ENCODE data around the gene GGT5.

GGT5 gene

DNA sequence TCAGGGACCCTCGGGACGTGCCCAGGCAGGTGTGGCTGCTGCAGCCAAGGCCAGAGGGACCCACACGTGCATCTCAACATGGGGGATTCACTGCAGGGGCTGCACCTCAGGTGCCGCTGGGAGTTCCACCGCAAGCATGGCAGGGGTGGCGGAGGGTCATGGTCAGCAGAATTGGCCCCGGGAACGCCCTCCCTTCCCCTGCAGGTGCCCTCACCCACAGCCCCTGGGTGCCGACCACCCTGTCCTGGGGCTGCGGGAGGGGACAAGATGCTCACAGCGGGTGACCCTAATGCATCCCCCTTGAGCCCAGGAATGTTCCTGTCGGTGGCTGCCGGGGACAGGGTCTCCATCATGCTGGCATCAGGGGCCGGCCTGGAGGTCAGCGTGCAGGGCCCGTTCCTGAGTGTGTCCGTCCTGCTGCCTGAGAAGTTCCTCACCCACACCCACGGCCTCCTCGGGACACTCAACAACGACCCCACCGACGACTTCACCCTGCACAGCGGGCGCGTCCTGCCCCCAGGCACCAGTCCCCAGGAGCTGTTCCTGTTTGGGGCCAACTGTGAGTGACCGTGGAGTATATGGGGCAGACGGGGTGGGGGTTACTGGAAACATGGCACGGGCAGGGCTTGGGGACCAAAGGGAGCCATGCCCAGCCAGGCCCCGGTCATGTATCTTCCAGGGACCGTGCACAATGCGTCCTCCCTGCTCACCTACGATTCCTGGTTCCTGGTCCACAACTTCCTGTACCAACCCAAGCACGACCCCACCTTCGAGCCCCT, 57.8 kb downstream of the GGT5 start:
- POLR2A ChIA-PET = interaction anchor here (0.6 kb wide), 1 partner anchor 54 kb away, joined by 5 read pairs; no protein-coding TSS in a partner anchor
- no peaks in the 10 kb centered on the region for H3K36me3 ChIP-seq (ENCODE audit: control insufficient read depth in 4 of 4, insufficient read depth in 4 of 4, low read length in 3 of 4)
- no peaks in the 10 kb centered on the region for H3K27me3 ChIP-seq (replicated peaks in 2 of 5; ENCODE audit: control insufficient read depth in 4 of 5, insufficient read depth in 5 of 5, low read length in 4 of 5)
- no peak overlapping the region for H3K27ac ChIP-seq (ENCODE audit: insufficient read depth in 1 of 2, low read depth in 1 of 2, low read length in 2 of 2, poor library complexity in 1 of 2, severe bottlenecking in 2 of 2)
- CTCF ChIA-PET = interaction anchor here (1.8 kb wide), 1 partner anchor 8 kb away, joined by 7 read pairs; no protein-coding TSS in a partner anchor
- WGBS (ENCODE audit: insufficient coverage) = 95% methylated on average over 24 of the region's 34 CpGs
- no peaks in the 10 kb centered on the region for H3K9me3 ChIP-seq (ENCODE audit: control extremely low read depth in 1 of 5, control insufficient read depth in 4 of 5, insufficient read depth in 2 of 5, low read depth in 1 of 5, low read length in 4 of 5)
- DNase-seq = no peak
- peaks cover 0 to 8% (median 2%) of the 10 kb centered on the region in 4 experiments for H3K4me1 ChIP-seq (ENCODE audit: control extremely low read depth in 1 of 4, control insufficient read depth in 4 of 4, insufficient read depth in 4 of 4, low read length in 3 of 4)
- no peak overlapping the region for H3K4me3 ChIP-seq (ENCODE audit: control insufficient read depth in 1 of 7, extremely low read depth in 1 of 7, insufficient read depth in 4 of 7, low read depth in 2 of 7, low read length in 6 of 7)

- H3K4me3 ChIP-seq (ENCODE audit: control insufficient read depth in 1 of 7, extremely low read depth in 1 of 7, insufficient read depth in 4 of 7, low read depth in 2 of 7, low read length in 6 of 7) = no peak overlapping the region
- CTCF ChIA-PET = no interaction called here
- peaks cover 0 to 8% (median 2%) of the 10 kb centered on the region in 4 experiments for H3K4me1 ChIP-seq (ENCODE audit: control extremely low read depth in 1 of 4, control insufficient read depth in 4 of 4, insufficient read depth in 4 of 4, low read length in 3 of 4)
- no peak for DNase-seq
- H3K36me3 ChIP-seq (ENCODE audit: control insufficient read depth in 4 of 4, insufficient read depth in 4 of 4, low read length in 3 of 4) = no peaks in the 10 kb centered on the region
- H3K27me3 ChIP-seq (replicated peaks in 2 of 5; ENCODE audit: control insufficient read depth in 4 of 5, insufficient read depth in 5 of 5, low read length in 4 of 5) = no peaks in the 10 kb centered on the region
- POLR2A ChIA-PET = no interaction called here
- H3K27ac ChIP-seq (ENCODE audit: insufficient read depth in 1 of 2, low read depth in 1 of 2, low read length in 2 of 2, poor library complexity in 1 of 2, severe bottlenecking in 2 of 2) = no peak overlapping the region
- H3K9me3 ChIP-seq (ENCODE audit: control extremely low read depth in 1 of 5, control insufficient read depth in 4 of 5, insufficient read depth in 2 of 5, low read depth in 1 of 5, low read length in 4 of 5) = no peaks in the 10 kb centered on the region
- WGBS (ENCODE audit: insufficient coverage) = 92% methylated on average over 13 of the region's 15 CpGs
Measured at GRCh38 chr22:24186352-24186740, 58.5 kb downstream of the GGT5 start.

DNA sequence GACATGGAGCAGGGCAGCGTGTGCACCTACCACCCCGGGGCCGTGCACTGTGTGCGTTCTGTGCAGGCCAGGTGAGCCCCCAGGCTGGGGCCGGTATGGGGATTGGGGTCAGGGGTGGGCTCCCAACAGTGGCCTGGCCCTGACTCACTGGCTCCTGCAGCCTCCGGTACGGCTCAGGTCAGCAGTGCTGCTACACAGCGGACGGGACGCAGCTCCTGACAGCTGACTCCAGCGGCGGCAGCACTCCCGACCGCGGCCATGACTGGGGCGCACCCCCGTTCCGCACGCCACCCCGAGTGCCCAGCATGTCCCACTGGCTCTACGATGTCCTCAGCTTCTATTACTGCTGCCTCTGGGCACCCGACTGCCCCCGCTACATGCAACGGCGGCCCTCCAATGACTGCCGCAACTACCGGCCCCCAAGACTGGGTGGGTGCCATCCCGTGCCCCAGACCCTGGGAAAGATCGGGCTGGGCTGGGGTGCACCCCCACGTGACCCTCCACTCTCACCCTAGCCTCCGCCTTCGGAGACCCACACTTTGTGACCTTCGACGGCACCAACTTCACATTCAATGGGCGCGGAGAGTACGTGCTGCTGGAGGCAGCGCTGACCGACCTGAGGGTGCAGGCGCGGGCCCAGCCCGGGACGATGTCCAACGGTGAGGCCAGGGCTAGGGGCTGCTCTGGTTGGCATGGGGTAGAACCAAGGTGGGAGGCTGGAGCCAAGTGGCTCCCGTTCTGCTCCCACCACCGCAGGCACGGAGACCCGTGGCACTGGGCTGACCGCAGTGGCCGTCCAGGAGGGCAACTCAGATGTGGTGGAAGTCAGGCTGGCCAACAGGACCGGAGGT, 59.2 kb downstream of the GGT5 start:
- Histone ChIP-seq H3K4me1 (ENCODE audit: control extremely low read depth in 1 of 4, control insufficient read depth in 4 of 4, insufficient read depth in 4 of 4, low read length in 3 of 4) (peaks cover 0 to 8% (median 2%) of the 10 kb centered on the region in 4 experiments), H3K27ac (ENCODE audit: insufficient read depth in 1 of 2, low read depth in 1 of 2, low read length in 2 of 2, poor library complexity in 1 of 2, severe bottlenecking in 2 of 2) (no peak overlapping the region), H3K9me3 (ENCODE audit: control extremely low read depth in 1 of 5, control insufficient read depth in 4 of 5, insufficient read depth in 2 of 5, low read depth in 1 of 5, low read length in 4 of 5) (no peaks in the 10 kb centered on the region), H3K4me3 (ENCODE audit: control insufficient read depth in 1 of 7, extremely low read depth in 1 of 7, insufficient read depth in 4 of 7, low read depth in 2 of 7, low read length in 6 of 7) (no peak overlapping the region), H3K27me3 (replicated peaks in 2 of 5; ENCODE audit: control insufficient read depth in 4 of 5, insufficient read depth in 5 of 5, low read length in 4 of 5) (no peaks in the 10 kb centered on the region), H3K36me3 (ENCODE audit: control insufficient read depth in 4 of 4, insufficient read depth in 4 of 4, low read length in 3 of 4) (no peaks in the 10 kb centered on the region)
- CTCF ChIA-PET = interaction anchor here (1.0 to 43.2 kb wide), 2 partner anchors 41 to 46 kb away, joined by 3 to 1213 read pairs; no protein-coding TSS in a partner anchor
- no peak for DNase-seq
- POLR2A ChIA-PET = interaction anchor here (0.6 kb wide), 1 partner anchor 318 kb away, joined by 3 read pairs; no protein-coding TSS in a partner anchor
- WGBS (ENCODE audit: insufficient coverage) = 96% methylated on average over 39 of the region's 51 CpGs

DNA sequence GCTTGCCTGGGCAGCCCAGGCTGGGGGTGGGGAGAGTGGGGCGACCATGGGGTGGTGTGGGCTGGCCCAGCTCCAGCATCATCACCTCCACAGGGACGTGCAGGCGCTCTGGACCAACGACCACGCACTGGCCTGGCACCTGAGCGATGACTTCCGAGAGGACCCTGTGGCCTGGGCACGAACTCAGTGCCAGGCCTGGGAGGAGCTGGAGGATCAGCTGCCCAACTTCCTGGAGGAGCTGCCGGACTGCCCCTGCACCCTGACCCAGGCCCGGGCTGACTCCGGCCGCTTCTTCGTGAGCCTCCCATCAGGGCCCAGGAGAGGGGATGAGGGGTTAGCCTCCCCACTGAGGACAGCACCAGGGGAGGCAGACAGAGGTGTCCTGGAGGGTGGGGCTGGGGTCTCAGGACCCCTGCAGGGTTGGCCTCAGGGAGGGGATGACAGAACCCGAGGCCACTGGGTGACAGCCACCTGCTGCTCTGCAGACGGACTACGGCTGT, 59.8 kb downstream of the GGT5 start:
- Histone ChIP-seq H3K9me3 (ENCODE audit: control extremely low read depth in 1 of 5, control insufficient read depth in 4 of 5, insufficient read depth in 2 of 5, low read depth in 1 of 5, low read length in 4 of 5) (no peaks in the 10 kb centered on the region), H3K36me3 (ENCODE audit: control insufficient read depth in 4 of 4, insufficient read depth in 4 of 4, low read length in 3 of 4) (no peaks in the 10 kb centered on the region), H3K4me3 (ENCODE audit: control insufficient read depth in 1 of 7, extremely low read depth in 1 of 7, insufficient read depth in 4 of 7, low read depth in 2 of 7, low read length in 6 of 7) (no peak overlapping the region), H3K4me1 (ENCODE audit: control extremely low read depth in 1 of 4, control insufficient read depth in 4 of 4, insufficient read depth in 4 of 4, low read length in 3 of 4) (peaks cover 0 to 8% (median 2%) of the 10 kb centered on the region in 4 experiments), H3K27ac (ENCODE audit: insufficient read depth in 1 of 2, low read depth in 1 of 2, low read length in 2 of 2, poor library complexity in 1 of 2, severe bottlenecking in 2 of 2) (no peak overlapping the region), H3K27me3 (replicated peaks in 2 of 5; ENCODE audit: control insufficient read depth in 4 of 5, insufficient read depth in 5 of 5, low read length in 4 of 5) (no peaks in the 10 kb centered on the region)
- POLR2A ChIA-PET = no interaction called here
- over 99% methylated on average over 11 of the region's 16 CpGs for WGBS (ENCODE audit: insufficient coverage)
- CTCF ChIA-PET = interaction anchor here (1.0 to 43.2 kb wide), 2 partner anchors 42 to 46 kb away, joined by 3 to 1213 read pairs; no protein-coding TSS in a partner anchor
- no peak for DNase-seq

GRCh38 chr22:24184057-24184798, 60.7 kb downstream of the GGT5 start:
- H3K4me1 ChIP-seq (ENCODE audit: control extremely low read depth in 1 of 4, control insufficient read depth in 4 of 4, insufficient read depth in 4 of 4, low read length in 3 of 4) = peaks cover 0 to 1% (median 0%) of the 10 kb centered on the region in 4 experiments
- no peak overlapping the region for H3K27ac ChIP-seq (ENCODE audit: insufficient read depth in 1 of 2, low read depth in 1 of 2, low read length in 2 of 2, poor library complexity in 1 of 2, severe bottlenecking in 2 of 2)
- no peak for DNase-seq
- no peaks in the 10 kb centered on the region for H3K9me3 ChIP-seq (ENCODE audit: control extremely low read depth in 1 of 5, control insufficient read depth in 4 of 5, insufficient read depth in 2 of 5, low read depth in 1 of 5, low read length in 4 of 5)
- H3K4me3 ChIP-seq (ENCODE audit: control insufficient read depth in 1 of 7, extremely low read depth in 1 of 7, insufficient read depth in 4 of 7, low read depth in 2 of 7, low read length in 6 of 7) = no peak overlapping the region
- H3K36me3 ChIP-seq (ENCODE audit: control insufficient read depth in 4 of 4, insufficient read depth in 4 of 4, low read length in 3 of 4) = peaks cover 0 to 5% (median under 1%) of the 10 kb centered on the region in 4 experiments
- no peaks in the 10 kb centered on the region for H3K27me3 ChIP-seq (replicated peaks in 2 of 5; ENCODE audit: control insufficient read depth in 4 of 5, insufficient read depth in 5 of 5, low read length in 4 of 5)
- ChIA-PET CTCF (interaction anchor here (0.9 to 43.2 kb wide), 4 partner anchors 42 to 142 kb away, joined by 3 to 1213 read pairs (median 3); no protein-coding TSS in a partner anchor), POLR2A (no interaction called here)
- 98% methylated on average over 16 of the region's 16 CpGs for WGBS (ENCODE audit: insufficient coverage)

DNA sequence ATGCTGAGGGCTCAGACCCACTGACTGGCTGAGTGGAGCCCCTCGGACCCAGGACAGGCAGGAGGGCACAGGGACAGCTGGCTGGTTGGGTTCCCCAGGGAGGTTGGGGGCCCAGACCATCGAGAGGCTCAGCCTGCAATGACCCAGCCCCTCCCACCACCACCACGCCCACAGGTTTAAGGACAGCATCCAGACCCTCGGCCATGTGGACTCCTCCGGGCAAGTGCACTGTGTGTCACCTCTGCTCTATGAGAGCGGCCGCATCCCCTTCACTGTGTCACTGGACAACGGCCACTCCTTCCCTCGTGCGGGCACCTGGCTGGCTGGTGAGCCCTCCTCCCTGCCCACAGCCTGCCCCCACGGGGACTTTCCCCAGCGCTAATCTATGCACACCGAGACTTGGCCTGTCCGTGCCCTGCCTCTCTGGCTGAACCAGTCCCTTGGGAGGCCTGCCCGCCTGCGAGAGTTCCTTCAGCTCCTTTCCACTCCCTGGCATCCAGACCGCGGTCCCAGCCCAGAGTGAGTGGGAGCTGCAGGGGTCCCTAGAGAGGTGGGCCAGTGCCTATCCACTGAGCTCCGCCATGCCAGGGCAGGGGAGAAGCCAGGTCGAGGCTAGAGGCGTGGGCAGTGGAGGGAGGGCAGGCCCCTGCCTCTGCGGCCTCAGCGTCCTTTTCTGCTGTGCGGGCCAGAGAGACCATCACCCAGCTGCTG, 61.4 kb downstream of the GGT5 start:
- DNase-seq = no peak
- ChIA-PET CTCF (interaction anchor here (1.0 to 43.2 kb wide), 2 partner anchors 44 to 49 kb away, joined by 3 to 1213 read pairs; no protein-coding TSS in a partner anchor), POLR2A (no interaction called here)
- Histone ChIP-seq H3K4me3 (ENCODE audit: control insufficient read depth in 1 of 7, extremely low read depth in 1 of 7, insufficient read depth in 4 of 7, low read depth in 2 of 7, low read length in 6 of 7) (no peak overlapping the region), H3K27me3 (replicated peaks in 2 of 5; ENCODE audit: control insufficient read depth in 4 of 5, insufficient read depth in 5 of 5, low read length in 4 of 5) (no peaks in the 10 kb centered on the region), H3K9me3 (ENCODE audit: control extremely low read depth in 1 of 5, control insufficient read depth in 4 of 5, insufficient read depth in 2 of 5, low read depth in 1 of 5, low read length in 4 of 5) (no peaks in the 10 kb centered on the region), H3K4me1 (ENCODE audit: control extremely low read depth in 1 of 4, control insufficient read depth in 4 of 4, insufficient read depth in 4 of 4, low read length in 3 of 4) (no peaks in the 10 kb centered on the region), H3K27ac (ENCODE audit: insufficient read depth in 1 of 2, low read depth in 1 of 2, low read length in 2 of 2, poor library complexity in 1 of 2, severe bottlenecking in 2 of 2) (no peak overlapping the region), H3K36me3 (ENCODE audit: control insufficient read depth in 4 of 4, insufficient read depth in 4 of 4, low read length in 3 of 4) (peaks cover 0 to 9% (median 2%) of the 10 kb centered on the region in 4 experiments)
- WGBS (ENCODE audit: insufficient coverage) = 90% methylated on average over 14 of the region's 24 CpGs

Data from common myeloid progenitor, CD34-positive (primary cell).